Measurements from ENCODE around the gene TOX2. TPM values are rescaled to one million over a fixed set of nuclear protein-coding genes. Genes with fewer than 3 reads are reported as not detected.

Gene TOX2
- total and polyA plus RNA-seq, 2 donors from 2014 or later, result 4.7 to 5.9 TPM

DNA sequence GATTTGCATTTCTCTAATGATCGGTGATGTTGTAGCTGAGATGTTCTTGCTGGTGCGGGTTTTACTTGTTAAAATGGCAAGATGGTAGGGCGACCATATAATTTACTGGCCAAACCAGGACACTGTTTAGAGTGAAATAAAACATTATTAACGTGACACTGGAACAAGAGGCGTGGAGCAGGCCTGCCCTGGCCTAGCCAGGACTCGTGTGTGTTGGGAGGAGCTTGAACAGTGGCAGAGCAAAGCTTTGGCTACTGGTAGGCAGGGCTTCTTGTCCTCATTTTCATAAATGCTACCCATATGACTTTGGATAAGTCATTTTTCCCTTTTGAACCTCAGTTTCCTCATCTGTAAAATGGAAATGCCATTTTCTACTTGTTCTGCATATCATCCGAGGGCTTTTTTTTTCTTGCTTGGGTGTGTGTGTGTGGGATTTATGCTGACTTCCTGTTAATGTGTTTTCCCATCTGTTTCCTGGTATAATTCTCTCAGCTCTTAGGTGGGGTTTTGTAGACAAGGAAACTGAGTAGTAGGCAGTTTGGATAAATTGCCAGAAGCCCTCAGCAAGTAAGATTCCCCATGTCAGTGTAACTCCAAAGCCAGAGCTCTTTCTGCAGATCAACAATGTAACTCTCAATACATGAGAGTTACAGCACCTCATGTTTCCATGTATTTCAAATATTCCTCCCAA lies 81.7 kb downstream of the TOX2 start:
- Histone ChIP-seq H3K4me3 (ENCODE audit: low read length in 3 of 3) (no peak overlapping the region), H3K36me3 (ENCODE audit: control insufficient read depth in 2 of 3, insufficient read depth in 3 of 3, low read length in 3 of 3) (no peaks in the 10 kb centered on the region), H3K9ac (ENCODE audit: low read length in 3 of 3) (no peak overlapping the region), H3K9me3 (ENCODE audit: control insufficient read depth in 2 of 3, insufficient read depth in 1 of 3, low read length in 3 of 3) (no peaks in the 10 kb centered on the region), H3K4me1 (ENCODE audit: control insufficient read depth in 2 of 3, insufficient read depth in 2 of 3, low read depth in 1 of 3, low read length in 3 of 3) (no peaks in the 10 kb centered on the region), H3K27me3 (ENCODE audit: control insufficient read depth, insufficient read depth, low read length) (no peaks in the 10 kb centered on the region), H3K27ac (ENCODE audit: low read depth in 2 of 2, low read length in 2 of 2) (no peak overlapping the region)
- TF ChIP-seq, protein P1, sequence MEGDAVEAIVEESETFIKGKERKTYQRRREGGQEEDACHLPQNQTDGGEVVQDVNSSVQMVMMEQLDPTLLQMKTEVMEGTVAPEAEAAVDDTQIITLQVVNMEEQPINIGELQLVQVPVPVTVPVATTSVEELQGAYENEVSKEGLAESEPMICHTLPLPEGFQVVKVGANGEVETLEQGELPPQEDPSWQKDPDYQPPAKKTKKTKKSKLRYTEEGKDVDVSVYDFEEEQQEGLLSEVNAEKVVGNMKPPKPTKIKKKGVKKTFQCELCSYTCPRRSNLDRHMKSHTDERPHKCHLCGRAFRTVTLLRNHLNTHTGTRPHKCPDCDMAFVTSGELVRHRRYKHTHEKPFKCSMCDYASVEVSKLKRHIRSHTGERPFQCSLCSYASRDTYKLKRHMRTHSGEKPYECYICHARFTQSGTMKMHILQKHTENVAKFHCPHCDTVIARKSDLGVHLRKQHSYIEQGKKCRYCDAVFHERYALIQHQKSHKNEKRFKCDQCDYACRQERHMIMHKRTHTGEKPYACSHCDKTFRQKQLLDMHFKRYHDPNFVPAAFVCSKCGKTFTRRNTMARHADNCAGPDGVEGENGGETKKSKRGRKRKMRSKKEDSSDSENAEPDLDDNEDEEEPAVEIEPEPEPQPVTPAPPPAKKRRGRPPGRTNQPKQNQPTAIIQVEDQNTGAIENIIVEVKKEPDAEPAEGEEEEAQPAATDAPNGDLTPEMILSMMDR (IDR thresholded peaks at IDR 0.05; ENCODE audit: borderline replicate concordance, extremely low read depth, insufficient read depth), result no peak
- FAIRE-seq (no peak), DNase-seq (no peak)
- intact Hi-C loops (cut with DNase I), result no loop called here

DNA sequence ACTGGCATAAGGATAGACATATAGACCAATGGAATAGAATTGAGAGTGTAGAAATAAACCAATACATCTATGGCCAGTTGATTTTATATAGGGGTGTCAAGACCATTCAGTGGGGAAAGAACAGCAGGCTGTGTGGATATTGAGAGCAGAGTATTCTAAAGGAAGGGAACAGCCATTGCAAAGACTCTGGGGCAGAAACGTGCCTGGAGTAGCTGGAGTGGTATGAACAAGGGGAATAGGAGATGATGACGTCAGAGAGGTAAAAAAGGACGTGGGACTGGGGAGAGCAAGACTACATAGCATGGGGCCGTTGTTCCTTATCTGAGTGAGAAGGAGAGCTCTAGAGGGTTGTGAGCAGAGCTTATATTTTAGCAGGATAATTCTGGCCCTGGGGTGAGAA lies 85.2 kb downstream of the TOX2 start:
- H3K9me3 ChIP-seq (ENCODE audit: control insufficient read depth in 2 of 3, insufficient read depth in 1 of 3, low read length in 3 of 3), result no peaks in the 10 kb centered on the region
- FAIRE-seq (no peak), DNase-seq (no peak)
- H3K4me1 ChIP-seq (ENCODE audit: control insufficient read depth in 2 of 3, insufficient read depth in 2 of 3, low read depth in 1 of 3, low read length in 3 of 3), result no peaks in the 10 kb centered on the region
- no peak overlapping the region for H3K27ac ChIP-seq (ENCODE audit: low read depth in 2 of 2, low read length in 2 of 2)
- H3K4me3 ChIP-seq (ENCODE audit: low read length in 3 of 3), result no peak overlapping the region
- intact Hi-C loops (cut with DNase I), result no loop called here
- H3K9ac ChIP-seq (ENCODE audit: low read length in 3 of 3), result no peak overlapping the region
- TF ChIP-seq, protein P1 (IDR thresholded peaks at IDR 0.05; ENCODE audit: borderline replicate concordance, extremely low read depth, insufficient read depth), result no peak
- no peaks in the 10 kb centered on the region for H3K27me3 ChIP-seq (ENCODE audit: control insufficient read depth, insufficient read depth, low read length)
- no peaks in the 10 kb centered on the region for H3K36me3 ChIP-seq (ENCODE audit: control insufficient read depth in 2 of 3, insufficient read depth in 3 of 3, low read length in 3 of 3)

DNA sequence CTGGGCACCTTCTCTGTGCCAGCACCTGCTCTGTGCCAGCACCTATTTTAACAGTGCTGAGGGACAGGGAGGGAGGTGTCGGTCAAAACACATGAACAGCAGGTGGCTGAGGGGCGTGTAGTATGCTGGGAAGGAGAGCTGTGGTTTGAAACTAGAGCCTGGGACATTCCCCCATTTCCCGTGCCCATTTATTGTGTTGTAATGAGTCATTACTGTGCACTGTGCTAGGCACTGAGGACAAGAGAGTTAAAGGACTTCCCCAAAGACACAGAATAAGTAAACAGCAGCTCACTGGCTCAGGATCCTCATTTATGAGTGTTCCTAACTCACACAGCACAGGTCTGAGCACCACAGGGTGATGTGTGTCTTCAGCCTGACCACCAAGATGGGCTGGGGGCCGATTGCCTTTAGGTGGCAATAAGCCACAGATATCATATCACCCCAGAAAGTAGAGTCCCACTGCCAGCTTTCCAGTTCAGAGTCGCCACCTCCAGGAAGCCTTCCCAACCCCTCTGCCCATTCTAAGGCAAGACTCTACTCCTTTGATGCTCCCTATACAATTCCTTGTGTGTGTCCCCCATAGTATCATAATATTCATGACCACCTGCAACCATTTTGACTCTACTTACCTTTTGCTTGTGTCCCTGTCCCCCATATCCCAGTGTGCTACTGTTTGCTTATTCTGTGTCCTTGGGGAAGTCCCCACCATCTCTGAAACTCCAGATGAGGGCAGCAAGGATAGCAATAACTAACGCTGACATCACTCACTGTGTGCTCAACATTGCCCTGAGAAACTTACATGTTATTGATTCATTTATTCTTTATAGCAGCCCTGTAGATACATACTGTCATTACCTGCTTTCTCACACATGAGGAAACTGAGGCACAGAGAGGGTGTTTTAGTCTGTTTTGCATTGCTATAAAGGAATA lies 87.3 kb downstream of the TOX2 start:
- H3K4me1 ChIP-seq (ENCODE audit: control insufficient read depth in 2 of 3, insufficient read depth in 2 of 3, low read depth in 1 of 3, low read length in 3 of 3), result no peaks in the 10 kb centered on the region
- H3K27me3 ChIP-seq (ENCODE audit: control insufficient read depth, insufficient read depth, low read length), result no peaks in the 10 kb centered on the region
- TF ChIP-seq, protein P1 (IDR thresholded peaks at IDR 0.05; ENCODE audit: borderline replicate concordance, extremely low read depth, insufficient read depth), result no peak
- DNase-seq (no peak), FAIRE-seq (no peak)
- intact Hi-C loops (cut with DNase I), result no loop called here
- H3K4me3 ChIP-seq (ENCODE audit: low read length in 3 of 3), result no peak overlapping the region
- H3K9ac ChIP-seq (ENCODE audit: low read length in 3 of 3), result no peak overlapping the region
- no peaks in the 10 kb centered on the region for H3K36me3 ChIP-seq (ENCODE audit: control insufficient read depth in 2 of 3, insufficient read depth in 3 of 3, low read length in 3 of 3)
- no peaks in the 10 kb centered on the region for H3K9me3 ChIP-seq (ENCODE audit: control insufficient read depth in 2 of 3, insufficient read depth in 1 of 3, low read length in 3 of 3)
- no peak overlapping the region for H3K27ac ChIP-seq (ENCODE audit: low read depth in 2 of 2, low read length in 2 of 2)
